A549 (cell line): Measurements from ENCODE around the gene COL26A1.

Experiments used
- BHLHE40 ChIP-seq: IDR thresholded peaks from 2 replicates; pipeline ENCODE4 v1.6.1; 2012; ENCODE audit warnings: low read depth, low read length, inconsistent platforms
- CTCF ChIP-seq: fragments of >200 bp; sonication (Bioruptor Twin); formaldehyde crosslinking; IDR thresholded peaks from 3 replicates; pipeline ENCODE4 v1.5.1; 2016
- EP300 ChIP-seq, 2 experiments: fragments of >200 bp; sonication (Bioruptor Twin); formaldehyde crosslinking; IDR thresholded peaks; 2 replicates in 1 of 2; 3 replicates in 1 of 2; pipeline ENCODE4 v1.6.1; 2016 to 2017
- RAD21 ChIP-seq, 2 experiments: fragments of >200 bp in 1 of 2; sonication (Bioruptor Twin) in 1 of 2; formaldehyde crosslinking in 1 of 2; IDR thresholded peaks in 1 of 2; conservative IDR thresholded peaks in 1 of 2; 2 replicates in 1 of 2; 3 replicates in 1 of 2; pipeline ENCODE4 v1.6.1; 2012 to 2018; ENCODE audit warnings: inconsistent platforms in 1 of 2
- RFX5 ChIP-seq: fragments of 450-650 bp; IDR thresholded peaks from 2 replicates; pipeline ENCODE4 v1.7.1; 2014; ENCODE audit warnings: antibody characterized with exemption, mild to moderate bottlenecking, moderate library complexity

GRCh38 chr7:101378751-101379174 is 16.1 kb downstream of the COL26A1 start:
- no peak for TF ChIP-seq BHLHE40
- TF ChIP-seq RAD21 (conservative IDR thresholded peaks at IDR 0.05 in 1 of 2, IDR thresholded peaks at IDR 0.05 in 1 of 2), result no peak
- no peak for TF ChIP-seq CTCF
- no peak for TF ChIP-seq EP300 (IDR thresholded peaks at IDR 0.05)
- no peak for TF ChIP-seq RFX5
